BE2C (cell line): ENCODE measurements around the gene ZFYVE28.
"Not testable (repeated sequence)": the region's sequence is repeated elsewhere in the genome, so short reads cannot be mapped to it uniquely, and the experiment has no call there.

ENCODE experiments used
- DNase-seq: peaks from one replicate; pipeline ENCODE4 v3.0.0-alpha.2; 2020
- H3K27me3 ChIP-seq: fragments of 250-450 bp; sonication (Bioruptor Pico); 2 replicates; pipeline ENCODE4 v1.5.1; 2020; ENCODE audit warnings: mild to moderate bottlenecking
- H3K36me3 ChIP-seq: fragments of 250-450 bp; sonication (Bioruptor Pico); 2 replicates; pipeline ENCODE4 v1.5.1; 2020; ENCODE audit warnings: mild to moderate bottlenecking
- H3K4me1 ChIP-seq: fragments of 250-450 bp; sonication (Bioruptor Pico); 2 replicates; pipeline ENCODE4 v1.5.1; 2020
- H3K4me3 ChIP-seq: 2 replicates; pipeline ENCODE4 v1.5.1; 2011; ENCODE audit warnings: low read depth, low read length
- H3K9me3 ChIP-seq: fragments of 250-450 bp; sonication (Bioruptor Pico); 2 replicates; pipeline ENCODE4 v1.5.1; 2020
- TF ChIP-seq, protein P1 (sequence below): IDR thresholded peaks from 2 replicates; pipeline ENCODE4 v1.5.1; 2012; ENCODE audit warnings: mild to moderate bottlenecking, low read depth, low read length

The ZFYVE28 gene

DNA sequence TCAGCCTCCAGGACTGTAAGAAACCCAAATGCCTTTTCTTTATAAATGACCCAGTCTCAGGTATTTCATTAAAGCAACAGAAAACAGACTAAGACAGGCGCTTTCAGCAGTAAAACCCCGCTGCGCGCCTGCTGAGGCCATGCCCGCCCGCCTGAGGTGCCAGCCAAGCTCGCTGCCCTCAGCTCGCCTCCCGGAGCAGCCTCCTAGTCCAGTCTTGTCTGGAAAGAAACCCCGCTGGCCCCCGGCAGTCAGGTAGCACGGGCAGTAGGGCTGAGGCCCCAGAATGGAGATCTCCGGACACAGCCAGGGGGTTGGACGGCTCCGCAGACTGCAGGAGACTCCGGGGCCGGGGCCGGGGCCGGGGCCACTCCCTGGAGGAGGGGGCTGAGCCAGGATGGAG lies 31.7 kb downstream of the ZFYVE28 start:
- Histone ChIP-seq H3K27me3 (no peaks in the 10 kb centered on the region), H3K4me1 (no peaks in the 10 kb centered on the region), H3K4me3 (no peak overlapping the region), H3K9me3 (no peaks in the 10 kb centered on the region), H3K36me3 (no peaks in the 10 kb centered on the region)
- DNase-seq = no peak
- TF ChIP-seq, protein P1, sequence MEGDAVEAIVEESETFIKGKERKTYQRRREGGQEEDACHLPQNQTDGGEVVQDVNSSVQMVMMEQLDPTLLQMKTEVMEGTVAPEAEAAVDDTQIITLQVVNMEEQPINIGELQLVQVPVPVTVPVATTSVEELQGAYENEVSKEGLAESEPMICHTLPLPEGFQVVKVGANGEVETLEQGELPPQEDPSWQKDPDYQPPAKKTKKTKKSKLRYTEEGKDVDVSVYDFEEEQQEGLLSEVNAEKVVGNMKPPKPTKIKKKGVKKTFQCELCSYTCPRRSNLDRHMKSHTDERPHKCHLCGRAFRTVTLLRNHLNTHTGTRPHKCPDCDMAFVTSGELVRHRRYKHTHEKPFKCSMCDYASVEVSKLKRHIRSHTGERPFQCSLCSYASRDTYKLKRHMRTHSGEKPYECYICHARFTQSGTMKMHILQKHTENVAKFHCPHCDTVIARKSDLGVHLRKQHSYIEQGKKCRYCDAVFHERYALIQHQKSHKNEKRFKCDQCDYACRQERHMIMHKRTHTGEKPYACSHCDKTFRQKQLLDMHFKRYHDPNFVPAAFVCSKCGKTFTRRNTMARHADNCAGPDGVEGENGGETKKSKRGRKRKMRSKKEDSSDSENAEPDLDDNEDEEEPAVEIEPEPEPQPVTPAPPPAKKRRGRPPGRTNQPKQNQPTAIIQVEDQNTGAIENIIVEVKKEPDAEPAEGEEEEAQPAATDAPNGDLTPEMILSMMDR = no peak

DNA sequence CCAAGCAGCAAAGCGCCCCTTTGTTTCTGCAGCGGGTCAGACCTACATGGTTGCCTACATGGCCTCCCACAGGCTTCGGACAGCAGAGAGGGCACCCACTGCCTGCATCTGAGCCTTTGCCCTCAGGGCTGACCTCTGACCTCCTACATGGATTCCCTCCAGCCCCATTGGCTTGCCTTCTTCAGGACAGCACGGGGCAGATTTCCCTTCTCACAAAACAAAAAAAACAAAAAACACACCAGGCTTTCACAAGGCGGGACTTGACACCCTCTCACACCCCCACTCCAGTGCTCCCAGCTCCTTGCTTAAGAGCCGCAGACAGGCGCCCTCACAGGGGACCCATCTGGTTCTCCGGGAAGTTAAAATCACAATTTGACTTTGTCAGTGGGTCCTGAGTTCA lies 32.9 kb downstream of the ZFYVE28 start:
- H3K27me3 ChIP-seq = no peaks in the 10 kb centered on the region
- TF ChIP-seq, protein P1 = no peak
- H3K36me3 ChIP-seq = no peaks in the 10 kb centered on the region
- DNase-seq = no peak
- no peak overlapping the region for H3K4me3 ChIP-seq
- no peaks in the 10 kb centered on the region for H3K4me1 ChIP-seq
- no peaks in the 10 kb centered on the region for H3K9me3 ChIP-seq

DNA sequence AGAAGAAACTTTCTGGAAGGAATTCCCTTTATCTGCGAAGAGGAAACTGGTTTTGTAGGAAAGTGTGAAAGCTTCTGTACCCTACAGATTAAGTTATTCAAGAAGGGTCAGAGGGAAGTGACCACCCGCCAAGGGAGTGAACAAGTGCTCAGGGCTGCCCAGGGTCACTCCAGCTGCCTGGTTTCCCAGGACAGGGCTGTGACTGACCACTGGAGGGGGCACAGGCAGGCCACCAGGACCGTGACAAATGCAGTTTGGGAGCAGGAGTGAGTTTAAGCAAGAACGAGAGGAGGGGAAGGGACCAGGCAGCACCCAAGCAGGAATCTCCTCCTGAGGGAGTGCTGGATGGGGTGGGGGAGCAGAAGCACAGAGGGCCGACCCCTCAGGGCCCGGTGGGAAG lies 34.2 kb downstream of the ZFYVE28 start:
- Histone ChIP-seq H3K27me3 (no peaks in the 10 kb centered on the region), H3K9me3 (no peaks in the 10 kb centered on the region; the same call in 1 of the 2 replicates), H3K4me1 (no peaks in the 10 kb centered on the region), H3K36me3 (no peaks in the 10 kb centered on the region), H3K4me3 (no peak overlapping the region)
- TF ChIP-seq, protein P1 = no peak
- no peak for DNase-seq

DNA sequence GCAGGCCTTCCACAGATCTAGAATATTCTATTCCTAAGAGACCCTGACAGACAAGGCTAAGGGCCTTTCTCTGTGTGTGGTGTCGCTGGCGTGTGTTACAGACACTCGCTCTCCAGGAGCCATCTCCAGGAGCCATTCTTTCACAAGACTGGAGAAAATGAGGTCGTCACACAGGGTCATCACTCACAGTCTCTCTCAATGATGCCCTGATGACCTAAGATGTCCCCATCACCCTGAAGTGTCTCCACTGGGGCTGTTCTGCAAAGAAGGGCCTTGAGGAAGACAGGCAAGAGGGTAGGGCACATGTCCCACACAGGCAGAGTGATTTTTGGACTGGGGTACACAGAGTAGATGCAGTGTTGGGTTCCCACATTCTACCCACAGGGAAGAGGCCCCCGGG lies 34.7 kb downstream of the ZFYVE28 start:
- Histone ChIP-seq H3K9me3 (no peaks in the 10 kb centered on the region; the same call in 1 of the 2 replicates), H3K4me3 (no peak overlapping the region), H3K36me3 (no peaks in the 10 kb centered on the region), H3K4me1 (no peaks in the 10 kb centered on the region), H3K27me3 (no peaks in the 10 kb centered on the region)
- no peak for DNase-seq
- TF ChIP-seq, protein P1 = no peak

DNA sequence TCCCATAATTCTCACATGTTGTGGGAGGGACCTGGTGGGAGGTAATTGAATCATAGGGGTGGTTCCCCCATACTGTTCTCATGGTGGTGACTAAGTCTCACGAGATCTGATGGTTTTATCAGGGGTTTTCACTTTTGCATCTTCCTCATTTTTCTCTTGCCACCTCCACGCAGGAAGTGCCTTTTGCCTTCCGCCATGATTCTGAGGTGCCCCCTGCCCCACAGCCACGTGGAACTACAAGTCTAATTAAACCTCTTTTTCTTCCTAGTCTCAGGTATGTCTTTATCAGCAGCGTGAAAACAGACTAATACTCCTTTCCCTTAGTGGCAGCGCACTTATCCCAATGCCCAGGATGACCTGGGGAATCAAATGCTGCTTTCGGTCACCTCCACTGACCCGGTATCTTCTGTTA lies 35.2 kb downstream of the ZFYVE28 start:
- not testable (repeated sequence) for H3K9me3 ChIP-seq, H3K4me1 ChIP-seq, DNase-seq, H3K4me3 ChIP-seq, H3K36me3 ChIP-seq, H3K27me3 ChIP-seq

DNA sequence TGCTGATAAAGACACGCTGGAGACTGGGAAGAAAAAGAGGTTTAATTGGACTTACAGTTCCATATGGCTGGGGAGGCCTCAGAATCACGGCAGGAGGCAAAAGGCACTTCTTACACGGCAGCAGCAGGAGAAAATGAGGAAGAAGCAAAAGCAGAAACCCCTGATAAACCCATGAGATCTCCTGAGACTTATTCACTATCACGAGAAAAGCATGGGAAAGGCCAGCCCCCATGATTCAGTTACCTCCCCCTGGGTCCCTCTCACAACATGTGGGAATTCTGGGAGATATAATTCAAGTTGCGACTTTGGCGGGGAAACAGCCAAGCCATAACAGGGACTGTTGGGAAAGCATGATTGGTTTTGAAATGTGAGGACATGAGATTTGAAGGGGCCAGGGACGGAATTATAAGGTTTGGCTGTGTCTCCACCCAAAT lies 35.7 kb downstream of the ZFYVE28 start:
- not testable (repeated sequence) for H3K36me3 ChIP-seq, DNase-seq, H3K4me1 ChIP-seq, H3K27me3 ChIP-seq, H3K4me3 ChIP-seq, H3K9me3 ChIP-seq

DNA sequence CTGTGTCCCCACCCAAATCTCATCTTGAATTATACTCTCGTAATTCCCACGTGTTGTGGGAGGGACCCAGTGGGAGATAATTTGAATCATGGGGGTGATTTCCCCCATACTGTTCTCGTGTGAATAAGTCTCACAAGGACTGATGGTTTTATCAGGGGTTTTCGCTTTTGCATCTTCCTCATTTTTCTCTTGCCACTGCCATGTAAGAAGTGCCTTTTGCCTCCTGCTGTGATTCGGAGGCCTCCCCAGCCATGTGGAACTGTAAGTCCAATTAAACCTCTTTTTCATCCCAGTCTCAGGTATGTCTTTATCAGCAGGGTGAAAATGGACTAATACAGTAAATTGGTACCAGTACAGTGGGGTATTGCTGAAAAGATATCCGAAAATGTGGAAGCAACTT lies 37.9 kb downstream of the ZFYVE28 start:
- H3K27me3 ChIP-seq, H3K36me3 ChIP-seq, H3K4me1 ChIP-seq, DNase-seq, H3K4me3 ChIP-seq, H3K9me3 ChIP-seq: not testable (repeated sequence)

DNA sequence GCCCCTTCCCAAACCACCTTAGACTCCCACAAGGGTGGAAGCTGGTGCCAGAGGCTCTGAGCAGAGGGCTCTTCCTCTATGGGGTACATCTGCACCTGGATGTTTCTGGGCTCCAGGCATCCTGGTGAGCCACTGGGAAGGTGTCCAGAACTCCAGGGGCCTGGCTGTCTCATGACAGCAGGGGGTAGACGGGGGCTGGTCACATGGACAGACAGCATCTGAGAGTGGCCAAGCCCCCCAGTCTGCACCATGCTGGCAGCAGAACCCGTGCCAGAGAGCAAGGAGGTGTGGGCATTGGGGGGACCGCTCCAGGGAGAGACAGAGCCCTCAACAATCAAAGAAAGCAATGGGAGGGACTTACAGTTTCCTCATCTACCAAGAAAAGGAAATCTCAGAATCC lies 39.5 kb downstream of the ZFYVE28 start:
- Histone ChIP-seq H3K4me1 (no peaks in the 10 kb centered on the region), H3K9me3 (no peaks in the 10 kb centered on the region; the same call in 1 of the 2 replicates), H3K36me3 (no peaks in the 10 kb centered on the region), H3K4me3 (no peak overlapping the region), H3K27me3 (no peaks in the 10 kb centered on the region)
- DNase-seq = no peak
- TF ChIP-seq, protein P1 = no peak
